Lung (tissue), 12 donors: Measurements from ENCODE around the gene C9. TPM values are rescaled to one million over a fixed set of nuclear protein-coding genes. Genes with fewer than 3 reads are reported as not detected.
"Not testable (repeated sequence)": the region's sequence is repeated elsewhere in the genome, so short reads cannot be mapped to it uniquely, and the experiment has no call there.

Experiments
- ATAC-seq: fragments of 200-7000 bp; cut with Tn5 transposase; one replicate; pipeline ENCODE4 v1.9.1; 2020; ENCODE audit warnings: moderate number of reproducible peaks; ENCODE audit not compliant: insufficient read depth, low FRiP score
- DNase-seq, 3 donors: peaks; one replicate each; pipeline ENCODE4 v3.0.0-alpha.2; 2013 to 2017
- H3K27ac ChIP-seq, 2 donors: one replicate each; pipeline ENCODE4 v1.5.1; 2013; ENCODE audit warnings: mild to moderate bottlenecking in 2 of 2, moderate library complexity in 2 of 2, control low read depth in 1 of 2, inconsistent platforms in 1 of 2, low read depth in 1 of 2, low read length in 1 of 2
- H3K27me3 ChIP-seq, 3 donors: one replicate each; pipeline ENCODE4 v1.5.1; 2013; ENCODE audit warnings: low read length in 2 of 3; ENCODE audit not compliant: control insufficient read depth in 3 of 3, insufficient read depth in 3 of 3
- H3K36me3 ChIP-seq, 4 donors: one replicate each; pipeline ENCODE4 v1.5.1; 2013; ENCODE audit warnings: low read length in 4 of 4, mild to moderate bottlenecking in 1 of 4, moderate library complexity in 1 of 4; ENCODE audit not compliant: control insufficient read depth in 4 of 4, insufficient read depth in 4 of 4
- H3K4me1 ChIP-seq, 5 donors: one replicate each; pipeline ENCODE4 v1.5.1; 2013; ENCODE audit warnings: low read length in 5 of 5, mild to moderate bottlenecking in 2 of 5, moderate library complexity in 1 of 5; ENCODE audit not compliant: control insufficient read depth in 5 of 5, insufficient read depth in 5 of 5
- H3K4me3 ChIP-seq: one replicate; pipeline ENCODE4 v1.5.1; 2013; ENCODE audit warnings: mild to moderate bottlenecking, control low read depth, moderate library complexity
- H3K9ac ChIP-seq, 2 donors: one replicate each; pipeline ENCODE4 v1.5.1; 2013; ENCODE audit warnings: low read length in 2 of 2, control low read depth in 1 of 2; ENCODE audit not compliant: insufficient read depth in 1 of 2
- H3K9me3 ChIP-seq, 4 donors: one replicate each; pipeline ENCODE4 v1.5.1; 2013; ENCODE audit warnings: low read length in 3 of 4, mild to moderate bottlenecking in 1 of 4, moderate library complexity in 1 of 4; ENCODE audit not compliant: control insufficient read depth in 4 of 4, insufficient read depth in 3 of 4
- CTCF ChIP-seq: IDR thresholded peaks from 2 replicates; pipeline ENCODE4 v1.5.1; 2012; ENCODE audit warnings: mild to moderate bottlenecking; ENCODE audit errors: control extremely low read depth, extremely low read depth
- WGBS, 2 donors: extraction: QIAGEN DNeasy Blood & Tissue Kit; methylation state at CpG; one replicate each; pipeline ENCODE4 v1.1.7; 2013; 5-methylcytosine and 5-hydroxymethylcytosine counted together
- polyA plus RNA-seq, 2 donors: library from polyadenylated mRNA; stranded (reverse); fragments of 200-250 nt; gene quantifications; one replicate each; pipeline ENCODE4 v1.2.1, GENCODE V29; 2013
- total RNA-seq, 2 donors: library from RNA; depleted of rRNA in 1 of 2; stranded (reverse); fragments of >200 nt in 1 of 2; gene quantifications; one replicate each; pipeline ENCODE4 v1.2.1, GENCODE V29; 2014 to 2021
- donor health status: control.
- donor health status: control.
- donor health status: Bipolar disorder and iron deficiency.
- donor health status: healthy.
- donor health status: DM: yes; HTN: yes; CAD: no.

Gene C9
- total and polyA plus RNA-seq, 4 donors, result 0.14 to 0.43 TPM; not detected in 2

- TF ChIP-seq CTCF, result no peak
- WGBS, 2 donors, result 54 to 77% methylated on average over 2 of the region's 2 CpGs
- no peaks in the 10 kb centered on the region for H3K27me3 ChIP-seq
- H3K4me3 ChIP-seq, result no peak overlapping the region
- no peaks in the 10 kb centered on the region for H3K9me3 ChIP-seq
- no peaks in the 10 kb centered on the region for H3K4me1 ChIP-seq
- no peaks in the 10 kb centered on the region for H3K36me3 ChIP-seq
- ATAC-seq, result no peak
- no peak overlapping the region for H3K9ac ChIP-seq
- no peak for DNase-seq
- no peak overlapping the region for H3K27ac ChIP-seq
Observed at GRCh38 chr5:39273314-39273954, 90.9 kb downstream of the C9 start.

GRCh38 chr5:39272869-39273231 lies 91.4 kb downstream of the C9 start:
- H3K4me3 ChIP-seq, DNase-seq, H3K9ac ChIP-seq, H3K36me3 ChIP-seq, ATAC-seq, H3K27ac ChIP-seq, H3K9me3 ChIP-seq, H3K4me1 ChIP-seq, H3K27me3 ChIP-seq: not testable (repeated sequence)
- WGBS, 2 donors, result 51 to 75% methylated on average over 12 to 14 of the region's 14 CpGs

GRCh38 chr5:39270225-39270848 lies 94.0 kb downstream of the C9 start:
- Histone ChIP-seq H3K9me3 (no peaks in the 10 kb centered on the region), H3K36me3 (no peaks in the 10 kb centered on the region), H3K9ac (no peak overlapping the region), H3K27me3 (no peaks in the 10 kb centered on the region), H3K4me3 (no peak overlapping the region), H3K27ac (peak overlapping the region in 1 of 2 donors; percentile 52), H3K4me1 (peaks cover 0 to 5% (median 0%) of the 10 kb centered on the region in 5 donors)
- WGBS, 2 donors, result 35 to 69% methylated on average over 2 of the region's 2 CpGs
- DNase-seq, result no peak
- no peak for ATAC-seq
- no peak for TF ChIP-seq CTCF

GRCh38 chr5:39267186-39267585 lies 97.1 kb downstream of the C9 start:
- 80 to 85% methylated on average over 2 of the region's 2 CpGs for WGBS, 2 donors
- Histone ChIP-seq H3K9ac (no peak overlapping the region), H3K4me1 (peaks cover 0 to 5% (median 0%) of the 10 kb centered on the region in 5 donors), H3K4me3 (no peak overlapping the region), H3K27me3 (no peaks in the 10 kb centered on the region), H3K36me3 (no peaks in the 10 kb centered on the region), H3K9me3 (no peaks in the 10 kb centered on the region), H3K27ac (no peak overlapping the region)
- no peak for TF ChIP-seq CTCF
- DNase-seq (peak in 2 of 3 donors; percentile 53 to 62), ATAC-seq (no peak)
